ENCODE measurements around the gene C10orf62. TPM values are rescaled to one million over a fixed set of nuclear protein-coding genes. Genes with fewer than 3 reads are reported as not detected.

C10orf62 gene
- total and polyA plus RNA-seq, 2 of the 8 experiments (the other 6 are each of a cell fraction or from before 2014, with no cell fraction given), result 0.05 TPM; not detected in 1

DNA sequence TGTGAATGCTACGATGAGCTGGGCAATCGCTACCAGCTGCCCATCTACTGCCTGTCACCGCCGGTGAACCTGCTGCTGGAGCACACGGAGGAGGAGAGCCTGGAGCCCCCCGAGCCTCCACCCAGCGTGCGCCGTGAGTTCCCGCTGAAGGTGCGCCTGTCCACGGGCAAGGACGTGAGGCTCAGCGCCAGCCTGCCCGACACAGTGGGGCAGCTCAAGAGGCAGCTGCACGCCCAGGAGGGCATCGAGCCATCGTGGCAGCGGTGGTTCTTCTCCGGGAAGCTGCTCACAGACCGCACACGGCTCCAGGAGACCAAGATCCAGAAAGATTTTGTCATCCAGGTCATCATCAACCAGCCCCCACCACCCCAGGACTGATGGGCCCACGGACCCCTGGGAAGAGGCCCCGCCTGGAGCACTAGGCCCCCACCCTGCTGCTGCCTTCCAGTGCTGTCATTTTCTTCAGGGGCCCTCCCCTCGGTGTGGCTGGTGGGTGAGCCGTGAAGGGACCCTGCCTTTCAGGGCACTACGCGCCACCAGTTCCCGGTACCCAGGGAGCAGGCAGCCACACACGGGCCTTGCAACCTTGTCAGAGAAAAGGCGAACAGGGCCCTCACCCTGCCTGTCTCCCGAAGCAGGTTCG is 19.3 kb upstream of the C10orf62 start:
- Histone ChIP-seq H4K91ac (replicated peaks; ENCODE audit: insufficient read length, low read length) (no peak overlapping the region), H2BK20ac (ENCODE audit: low read length) (no peak overlapping the region), H2BK12ac (ENCODE audit: low read depth, low read length) (no peak overlapping the region), H3K27ac (ENCODE audit: low read depth, low read length) (no peak overlapping the region), H3K36me3 (ENCODE audit: control insufficient read depth in 2 of 4, insufficient read depth in 4 of 4, low read length in 3 of 4) (peaks cover 0 to 14% (median 2%) of the 10 kb centered on the region in 4 experiments; a peak in 4 of 8 replicates), H2AK5ac (ENCODE audit: low read depth, low read length) (no peak overlapping the region), H3K56ac (replicated peaks; ENCODE audit: insufficient read length, low read depth, low read length) (no peak overlapping the region), H3K4me3 (ENCODE audit: extremely low read depth in 1 of 4, insufficient read depth in 2 of 4, low read depth in 3 of 4, low read length in 4 of 4) (no peak overlapping the region), H3K79me1 (ENCODE audit: low read depth, low read length) (no peaks in the 10 kb centered on the region), H4K20me1 (replicated peaks in 1 of 2; ENCODE audit: control insufficient read depth in 1 of 2, insufficient read depth in 2 of 2, low read length in 2 of 2) (peaks cover 0 to 2% of the 10 kb centered on the region in 2 experiments), H2AFZ (ENCODE audit: low read length) (no peak overlapping the region), H3K4me1 (replicated peaks in 1 of 4; ENCODE audit: control insufficient read depth in 3 of 4, insufficient read depth in 4 of 4, low read length in 3 of 4) (peaks cover 2 to 6% (median 4%) of the 10 kb centered on the region in 4 experiments; a peak in 3 of 7 replicates), H3K27me3 (replicated peaks in 1 of 4; ENCODE audit: control insufficient read depth in 3 of 4, extremely low read depth in 1 of 4, insufficient read depth in 3 of 4, low read length in 3 of 4) (no peaks in the 10 kb centered on the region), H4K5ac (ENCODE audit: insufficient read length, low read depth, low read length) (no peak overlapping the region), H3K4me2 (ENCODE audit: insufficient read depth in 1 of 2, low read depth in 2 of 2, low read length in 2 of 2) (no peak overlapping the region), H3K4ac (replicated peaks; ENCODE audit: insufficient read length, low read depth, low read length) (no peak overlapping the region), H3K23ac (ENCODE audit: insufficient read length) (no peak overlapping the region), H2BK5ac (ENCODE audit: low read depth, low read length) (no peak overlapping the region), H3K9ac (replicated peaks in 1 of 4; ENCODE audit: extremely low read depth in 1 of 4, low read depth in 3 of 4, low read length in 3 of 4) (no peak overlapping the region), H3K18ac (ENCODE audit: extremely low read depth, low read length) (no peak overlapping the region), H4K8ac (ENCODE audit: extremely low read depth, insufficient read depth, low read length) (no peak overlapping the region), H2BK120ac (replicated peaks; ENCODE audit: low read depth, low read length) (no peak overlapping the region), H3K23me2 (ENCODE audit: low read depth, low read length) (no peaks in the 10 kb centered on the region), H3K14ac (ENCODE audit: insufficient read length) (no peak overlapping the region), H3K9me3 (ENCODE audit: insufficient read depth in 2 of 2, low read depth in 1 of 2, low read length in 1 of 2) (no peaks in the 10 kb centered on the region), H3K79me2 (ENCODE audit: control insufficient read depth in 1 of 2, insufficient read depth in 2 of 2, low read length in 2 of 2) (no peaks in the 10 kb centered on the region), H2BK15ac (ENCODE audit: low read length) (no peak overlapping the region)
- DNase-seq (ENCODE audit: low read depth in 1 of 2, low spot score in 2 of 2) (no peak), FAIRE-seq (no peak)
- ChIA-PET CTCF (ENCODE audit: partially characterized antibody) (interaction anchor here (0.8 to 12.9 kb wide), 10 partner anchors 13 to 104 kb away, joined by 3 to 169 read pairs (median 18); partner anchors contain the start of genes C10orf62 and HOGA1), POLR2A (ENCODE audit: partially characterized antibody) (no interaction called here)
- no peak for TF ChIP-seq SIRT6 (IDR thresholded peaks at IDR 0.05; ENCODE audit: low read length)
- TF ChIP-seq EGR1 (IDR thresholded peaks at IDR 0.05; ENCODE audit: borderline replicate concordance, low read depth, low read length), result no peak
- WGBS, 2 experiments (ENCODE audit: extremely low coverage in 1 of 2, insufficient coverage in 1 of 2, insufficient read length in 1 of 2, insufficient replicate concordance in 2 of 2, low coverage in 1 of 2, low lambda C conversion rate in 2 of 2, missing lambda C conversion rate in 1 of 2), result 94% methylated on average over 26 of the region's 33 CpGs; no CpG with 5 or more reads in 1 of the 2 experiments
